ENCODE measurements around the gene LRPAP1. TPM values are rescaled to one million over a fixed set of nuclear protein-coding genes. Genes with fewer than 3 reads are reported as not detected.
A peak's percentile ranks its signal among the peaks of the same experiment; 100 is the strongest.

Gene LRPAP1
- total RNA-seq, 1 donor from 2014 or later, result 92.2 TPM

DNA sequence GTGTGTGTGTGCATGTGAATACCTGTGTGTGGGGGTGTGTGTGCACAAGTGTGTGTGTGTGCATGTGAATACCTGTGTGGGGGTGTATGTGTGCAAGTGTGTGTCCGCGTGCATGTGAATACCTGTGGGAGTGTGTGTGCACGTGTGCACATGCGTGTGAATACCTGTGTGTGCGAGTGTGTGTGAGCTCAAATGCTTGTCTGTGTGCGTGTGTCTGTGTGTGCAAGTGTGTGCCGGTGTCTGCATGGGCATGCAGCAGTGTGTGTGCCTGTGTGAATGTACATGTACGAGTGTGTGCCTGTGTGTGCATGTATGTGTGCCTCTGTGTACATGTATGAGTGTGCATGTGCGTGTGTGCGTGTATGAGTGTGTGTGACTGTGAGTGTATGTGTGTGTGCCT, 64.1 kb downstream of the LRPAP1 start:
- Mint-ChIP-seq H3K4me1 (ENCODE audit: unreplicated experiment) (peaks cover 4% of the 10 kb centered on the region), H3K27ac (ENCODE audit: unreplicated experiment) (no peak overlapping the region), H3K4me3 (ENCODE audit: unreplicated experiment) (no peak overlapping the region), H3K36me3 (ENCODE audit: low read depth, unreplicated experiment) (no peaks in the 10 kb centered on the region), H3K27me3 (ENCODE audit: unreplicated experiment) (peaks cover 5% of the 10 kb centered on the region), H3K9me3 (ENCODE audit: unreplicated experiment) (no peaks in the 10 kb centered on the region)
- TF ChIP-seq, protein P1, sequence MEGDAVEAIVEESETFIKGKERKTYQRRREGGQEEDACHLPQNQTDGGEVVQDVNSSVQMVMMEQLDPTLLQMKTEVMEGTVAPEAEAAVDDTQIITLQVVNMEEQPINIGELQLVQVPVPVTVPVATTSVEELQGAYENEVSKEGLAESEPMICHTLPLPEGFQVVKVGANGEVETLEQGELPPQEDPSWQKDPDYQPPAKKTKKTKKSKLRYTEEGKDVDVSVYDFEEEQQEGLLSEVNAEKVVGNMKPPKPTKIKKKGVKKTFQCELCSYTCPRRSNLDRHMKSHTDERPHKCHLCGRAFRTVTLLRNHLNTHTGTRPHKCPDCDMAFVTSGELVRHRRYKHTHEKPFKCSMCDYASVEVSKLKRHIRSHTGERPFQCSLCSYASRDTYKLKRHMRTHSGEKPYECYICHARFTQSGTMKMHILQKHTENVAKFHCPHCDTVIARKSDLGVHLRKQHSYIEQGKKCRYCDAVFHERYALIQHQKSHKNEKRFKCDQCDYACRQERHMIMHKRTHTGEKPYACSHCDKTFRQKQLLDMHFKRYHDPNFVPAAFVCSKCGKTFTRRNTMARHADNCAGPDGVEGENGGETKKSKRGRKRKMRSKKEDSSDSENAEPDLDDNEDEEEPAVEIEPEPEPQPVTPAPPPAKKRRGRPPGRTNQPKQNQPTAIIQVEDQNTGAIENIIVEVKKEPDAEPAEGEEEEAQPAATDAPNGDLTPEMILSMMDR (IDR thresholded peaks at IDR 0.05; ENCODE audit: unreplicated experiment), result no peak
- DNase-seq (ENCODE audit: low spot score), result no peak

DNA sequence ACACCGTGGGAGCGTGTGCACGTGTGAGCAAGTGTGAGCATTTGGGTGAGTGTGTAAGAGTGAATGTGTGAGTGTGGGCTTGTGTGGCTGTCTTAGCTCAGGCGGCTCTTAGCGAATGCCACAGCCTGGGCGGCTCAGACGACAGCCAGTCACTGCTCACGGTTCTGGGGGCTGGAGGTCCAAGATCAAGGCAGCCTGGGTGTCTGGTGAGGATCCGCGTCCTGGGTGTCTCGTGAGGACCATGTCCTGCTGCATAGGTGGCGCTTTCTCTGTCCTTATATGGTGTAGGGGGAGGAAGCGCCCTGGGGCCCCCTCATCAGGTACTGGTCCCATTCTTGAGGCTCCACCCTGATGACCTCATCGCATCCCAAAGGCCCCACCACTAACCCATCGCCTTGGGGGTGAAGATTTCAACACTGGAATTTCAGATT, 64.6 kb downstream of the LRPAP1 start:
- H3K36me3 Mint-ChIP-seq (ENCODE audit: low read depth, unreplicated experiment), result no peaks in the 10 kb centered on the region
- no peak overlapping the region for H3K27ac Mint-ChIP-seq (ENCODE audit: unreplicated experiment)

DNA sequence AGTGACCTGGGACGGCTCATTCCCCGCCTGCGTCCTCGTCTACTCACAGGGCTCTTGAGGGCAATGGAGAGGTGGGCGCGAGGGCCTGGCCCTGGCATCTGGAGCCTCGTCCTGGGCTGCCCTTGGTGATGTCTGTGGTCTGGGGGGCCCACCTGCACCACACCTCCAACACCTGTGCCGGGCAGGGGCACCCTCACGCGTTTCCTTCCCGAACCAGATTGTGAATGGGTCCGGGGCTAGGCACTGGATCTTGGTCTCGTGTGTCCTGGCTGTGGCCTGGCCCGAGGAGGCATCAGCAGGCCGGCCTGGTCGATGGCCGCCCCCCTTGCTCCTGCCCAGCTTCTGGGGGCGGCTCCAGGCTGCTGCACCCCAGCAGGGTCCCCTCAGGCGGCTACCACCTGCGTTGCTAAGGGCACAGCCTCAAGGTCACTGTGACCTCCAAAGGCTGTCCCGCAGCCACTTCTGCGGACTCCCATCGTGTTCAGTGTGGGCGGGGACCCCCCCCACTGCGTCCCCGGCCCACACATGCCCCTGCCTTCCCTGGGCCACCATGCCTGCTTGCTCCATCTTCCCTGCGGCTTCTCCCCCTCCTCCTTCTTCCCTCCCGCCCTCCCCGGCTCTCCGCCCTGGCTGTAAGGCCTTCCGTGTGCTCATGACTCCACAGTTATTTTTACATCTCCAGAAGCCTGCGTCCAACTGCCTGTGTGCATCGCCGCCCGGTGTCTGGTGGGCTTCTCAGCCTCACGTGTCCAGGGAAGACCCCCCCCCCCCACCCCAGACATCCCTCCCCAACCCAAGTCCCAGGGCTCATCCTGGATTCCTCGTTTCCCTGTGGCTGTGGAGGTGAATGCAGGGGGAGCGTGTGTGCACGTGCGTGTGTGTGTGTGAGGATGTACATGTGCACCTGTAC, 65.3 kb downstream of the LRPAP1 start:
- H3K27me3 Mint-ChIP-seq (ENCODE audit: unreplicated experiment), result peaks cover 7% of the 10 kb centered on the region
- TF ChIP-seq, protein P1 (IDR thresholded peaks at IDR 0.05; ENCODE audit: unreplicated experiment), result no peak
- H3K9me3 Mint-ChIP-seq (ENCODE audit: unreplicated experiment), result no peaks in the 10 kb centered on the region
- H3K4me1 Mint-ChIP-seq (ENCODE audit: unreplicated experiment), result peaks cover 4% of the 10 kb centered on the region
- H3K36me3 Mint-ChIP-seq (ENCODE audit: low read depth, unreplicated experiment), result no peaks in the 10 kb centered on the region
- no peak for DNase-seq (ENCODE audit: low spot score)
- H3K27ac Mint-ChIP-seq (ENCODE audit: unreplicated experiment), result no peak overlapping the region
- no peak overlapping the region for H3K4me3 Mint-ChIP-seq (ENCODE audit: unreplicated experiment)

More for the DNA sequence above, 64.6 kb downstream of the LRPAP1 start:
- no peak for DNase-seq (ENCODE audit: low spot score)
- H3K4me1 Mint-ChIP-seq (ENCODE audit: unreplicated experiment), result peaks cover 4% of the 10 kb centered on the region
- TF ChIP-seq, protein P1 (IDR thresholded peaks at IDR 0.05; ENCODE audit: unreplicated experiment), result no peak
- no peak overlapping the region for H3K4me3 Mint-ChIP-seq (ENCODE audit: unreplicated experiment)
- no peaks in the 10 kb centered on the region for H3K9me3 Mint-ChIP-seq (ENCODE audit: unreplicated experiment)
- H3K27me3 Mint-ChIP-seq (ENCODE audit: unreplicated experiment), result peaks cover 5% of the 10 kb centered on the region

DNA sequence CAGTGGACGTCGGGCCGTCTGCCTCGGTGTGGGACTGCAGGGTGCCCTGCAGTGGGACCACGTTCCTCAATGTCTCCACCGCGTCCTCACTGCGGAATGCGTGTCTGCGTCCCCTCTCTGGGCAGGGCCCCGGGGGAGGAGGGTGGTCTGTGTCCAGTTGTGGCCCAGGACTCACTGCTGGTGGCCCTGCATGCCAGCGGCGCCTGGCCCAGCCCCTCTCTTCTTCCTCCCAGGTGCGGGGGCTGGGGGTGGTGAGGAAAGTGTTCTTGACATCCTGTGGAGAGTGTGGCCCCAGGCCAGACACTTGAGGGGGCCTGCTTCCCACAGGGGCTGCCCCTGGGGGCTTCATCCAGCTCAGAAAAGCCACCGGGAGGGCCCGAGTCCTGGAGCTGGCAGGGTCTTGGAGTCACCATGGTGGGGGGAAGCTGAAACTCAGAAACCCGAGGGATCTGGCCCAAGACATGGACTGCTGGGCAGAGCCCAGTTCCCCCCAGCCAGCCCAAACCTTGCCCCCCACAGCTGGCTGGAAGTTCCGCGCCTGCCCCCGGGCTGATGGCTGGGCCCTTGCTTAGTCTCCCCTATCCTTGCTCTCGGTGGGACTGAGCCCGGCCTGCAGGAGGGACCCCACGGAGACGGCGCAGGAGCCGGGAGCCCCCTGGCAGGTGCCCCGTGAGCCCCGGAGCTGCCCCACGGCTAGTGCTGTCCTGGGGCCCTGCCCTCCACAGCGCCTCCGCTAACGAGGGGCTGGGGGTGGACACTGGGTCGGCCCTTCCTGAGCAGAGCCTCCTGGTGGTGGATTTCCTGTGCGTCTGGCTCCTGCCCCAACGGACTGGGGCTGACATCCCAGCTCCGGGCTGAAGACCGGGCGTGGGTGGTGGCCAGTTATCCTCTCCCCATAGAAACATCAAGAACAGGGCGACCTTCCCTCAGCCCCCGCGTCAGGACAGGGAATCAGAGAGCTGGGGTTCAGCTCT, 66.2 kb downstream of the LRPAP1 start:
- Mint-ChIP-seq H3K4me3 (ENCODE audit: unreplicated experiment) (no peak overlapping the region), H3K27me3 (ENCODE audit: unreplicated experiment) (peaks cover 8% of the 10 kb centered on the region), H3K4me1 (ENCODE audit: unreplicated experiment) (peaks cover 4% of the 10 kb centered on the region), H3K9me3 (ENCODE audit: unreplicated experiment) (no peaks in the 10 kb centered on the region), H3K36me3 (ENCODE audit: low read depth, unreplicated experiment) (no peaks in the 10 kb centered on the region), H3K27ac (ENCODE audit: unreplicated experiment) (no peak overlapping the region)
- DNase-seq (ENCODE audit: low spot score), result peak; percentile 52
- TF ChIP-seq, protein P1 (IDR thresholded peaks at IDR 0.05; ENCODE audit: unreplicated experiment), result peak; percentile 36
